Measurements from ENCODE around the gene HABP2. TPM values are rescaled to one million over a fixed set of nuclear protein-coding genes. Genes with fewer than 3 reads are reported as not detected.

Gene HABP2
- total RNA-seq (2014; rRNA removed; shearing (Covaris generic)) (not detected in 2 replicates), polyA plus RNA-seq (2016; fragmentation: Nextera tagmentation; extraction: Ambion mirVana) (not detected in 2 replicates)
- long read RNA-seq, result 0 reads

DNA sequence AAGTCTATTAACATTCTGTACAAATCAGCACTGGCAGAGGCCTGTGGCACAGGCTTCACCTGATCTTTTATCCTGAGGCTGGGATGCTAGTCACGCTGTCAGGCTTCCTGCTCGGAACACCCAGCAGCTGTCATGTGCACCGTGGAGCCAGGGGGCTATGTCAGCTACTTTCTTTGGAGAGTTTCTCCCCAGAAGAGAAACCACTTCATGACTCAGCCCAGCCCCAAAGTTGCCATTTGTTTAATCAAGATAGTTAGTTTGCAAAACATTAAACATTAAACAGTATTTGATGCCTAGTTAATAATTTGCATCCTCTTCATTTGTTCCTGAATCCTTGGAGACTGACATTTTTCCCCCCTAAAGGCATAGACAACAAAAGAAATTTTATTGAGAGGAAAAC is at the start of gene HABP2:
HABP2 (plus strand) TSS at position 353 of the 400 bp plus-strand sequence. CDS start 69 bp downstream, outside the sequence.
- H3K4me1 ChIP-seq (ENCODE audit: insufficient read depth), result peaks cover 5% of the 10 kb centered on the region; the same call in 1 of the 2 replicates
- Mint-ChIP-seq H3K27ac (no peak within 1 kb of the TSS), H3K27me3 (ENCODE audit: insufficient read depth, low read depth, poor library complexity) (peaks cover 63% of the 10 kb centered on the region)

More for the DNA sequence above, at the start of gene HABP2:
- Mint-ChIP-seq H3K36me3 (ENCODE audit: low read depth) (no peaks in the 10 kb centered on the region), H3K9me3 (no peaks in the 10 kb centered on the region), H3K4me1 (peaks cover 10% of the 10 kb centered on the region), H3K4me3 (no peak within 1 kb of the TSS)
- no peaks in the 10 kb centered on the region for H3F3A ChIP-seq (replicated peaks; ENCODE audit: low read depth)
- no peak for TF ChIP-seq POLR2AphosphoS5 (IDR thresholded peaks at IDR 0.05; ENCODE audit: low read depth)
- TF ChIP-seq CREB1 (CRISPR knock-in tag; IDR thresholded peaks at IDR 0.05; ENCODE audit: low read depth), result no peak
- TF ChIP-seq ETS1 (IDR thresholded peaks at IDR 0.05), result no peak
- no peak for TF ChIP-seq EZH2 (IDR thresholded peaks at IDR 0.05; ENCODE audit: low read depth, unreplicated experiment)
- no peak for TF ChIP-seq STAT1 (IDR thresholded peaks at IDR 0.05; ENCODE audit: unreplicated experiment)
- TF ChIP-seq ZNF331 (CRISPR knock-in tag; IDR thresholded peaks at IDR 0.05; ENCODE audit: low read depth), result no peak
- TF ChIP-seq NANOG (IDR thresholded peaks at IDR 0.05; ENCODE audit: borderline replicate concordance), result no peak
- TF ChIP-seq, protein P1, sequence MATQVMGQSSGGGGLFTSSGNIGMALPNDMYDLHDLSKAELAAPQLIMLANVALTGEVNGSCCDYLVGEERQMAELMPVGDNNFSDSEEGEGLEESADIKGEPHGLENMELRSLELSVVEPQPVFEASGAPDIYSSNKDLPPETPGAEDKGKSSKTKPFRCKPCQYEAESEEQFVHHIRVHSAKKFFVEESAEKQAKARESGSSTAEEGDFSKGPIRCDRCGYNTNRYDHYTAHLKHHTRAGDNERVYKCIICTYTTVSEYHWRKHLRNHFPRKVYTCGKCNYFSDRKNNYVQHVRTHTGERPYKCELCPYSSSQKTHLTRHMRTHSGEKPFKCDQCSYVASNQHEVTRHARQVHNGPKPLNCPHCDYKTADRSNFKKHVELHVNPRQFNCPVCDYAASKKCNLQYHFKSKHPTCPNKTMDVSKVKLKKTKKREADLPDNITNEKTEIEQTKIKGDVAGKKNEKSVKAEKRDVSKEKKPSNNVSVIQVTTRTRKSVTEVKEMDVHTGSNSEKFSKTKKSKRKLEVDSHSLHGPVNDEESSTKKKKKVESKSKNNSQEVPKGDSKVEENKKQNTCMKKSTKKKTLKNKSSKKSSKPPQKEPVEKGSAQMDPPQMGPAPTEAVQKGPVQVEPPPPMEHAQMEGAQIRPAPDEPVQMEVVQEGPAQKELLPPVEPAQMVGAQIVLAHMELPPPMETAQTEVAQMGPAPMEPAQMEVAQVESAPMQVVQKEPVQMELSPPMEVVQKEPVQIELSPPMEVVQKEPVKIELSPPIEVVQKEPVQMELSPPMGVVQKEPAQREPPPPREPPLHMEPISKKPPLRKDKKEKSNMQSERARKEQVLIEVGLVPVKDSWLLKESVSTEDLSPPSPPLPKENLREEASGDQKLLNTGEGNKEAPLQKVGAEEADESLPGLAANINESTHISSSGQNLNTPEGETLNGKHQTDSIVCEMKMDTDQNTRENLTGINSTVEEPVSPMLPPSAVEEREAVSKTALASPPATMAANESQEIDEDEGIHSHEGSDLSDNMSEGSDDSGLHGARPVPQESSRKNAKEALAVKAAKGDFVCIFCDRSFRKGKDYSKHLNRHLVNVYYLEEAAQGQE (IDR thresholded peaks at IDR 0.05; ENCODE audit: unreplicated experiment), result no peak
- TF ChIP-seq JUNB (IDR thresholded peaks at IDR 0.05; ENCODE audit: unreplicated experiment), result no peak
- TF ChIP-seq, protein P2, sequence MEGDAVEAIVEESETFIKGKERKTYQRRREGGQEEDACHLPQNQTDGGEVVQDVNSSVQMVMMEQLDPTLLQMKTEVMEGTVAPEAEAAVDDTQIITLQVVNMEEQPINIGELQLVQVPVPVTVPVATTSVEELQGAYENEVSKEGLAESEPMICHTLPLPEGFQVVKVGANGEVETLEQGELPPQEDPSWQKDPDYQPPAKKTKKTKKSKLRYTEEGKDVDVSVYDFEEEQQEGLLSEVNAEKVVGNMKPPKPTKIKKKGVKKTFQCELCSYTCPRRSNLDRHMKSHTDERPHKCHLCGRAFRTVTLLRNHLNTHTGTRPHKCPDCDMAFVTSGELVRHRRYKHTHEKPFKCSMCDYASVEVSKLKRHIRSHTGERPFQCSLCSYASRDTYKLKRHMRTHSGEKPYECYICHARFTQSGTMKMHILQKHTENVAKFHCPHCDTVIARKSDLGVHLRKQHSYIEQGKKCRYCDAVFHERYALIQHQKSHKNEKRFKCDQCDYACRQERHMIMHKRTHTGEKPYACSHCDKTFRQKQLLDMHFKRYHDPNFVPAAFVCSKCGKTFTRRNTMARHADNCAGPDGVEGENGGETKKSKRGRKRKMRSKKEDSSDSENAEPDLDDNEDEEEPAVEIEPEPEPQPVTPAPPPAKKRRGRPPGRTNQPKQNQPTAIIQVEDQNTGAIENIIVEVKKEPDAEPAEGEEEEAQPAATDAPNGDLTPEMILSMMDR (conservative IDR thresholded peaks at IDR 0.05; ENCODE audit: low read depth in 2 of 2), result no peak
- TF ChIP-seq ZNF114 (CRISPR knock-in tag; IDR thresholded peaks at IDR 0.05), result no peak
- no peak for TF ChIP-seq EZH2phosphoT487 (IDR thresholded peaks at IDR 0.05; ENCODE audit: unreplicated experiment)
- TF ChIP-seq, protein P3, sequence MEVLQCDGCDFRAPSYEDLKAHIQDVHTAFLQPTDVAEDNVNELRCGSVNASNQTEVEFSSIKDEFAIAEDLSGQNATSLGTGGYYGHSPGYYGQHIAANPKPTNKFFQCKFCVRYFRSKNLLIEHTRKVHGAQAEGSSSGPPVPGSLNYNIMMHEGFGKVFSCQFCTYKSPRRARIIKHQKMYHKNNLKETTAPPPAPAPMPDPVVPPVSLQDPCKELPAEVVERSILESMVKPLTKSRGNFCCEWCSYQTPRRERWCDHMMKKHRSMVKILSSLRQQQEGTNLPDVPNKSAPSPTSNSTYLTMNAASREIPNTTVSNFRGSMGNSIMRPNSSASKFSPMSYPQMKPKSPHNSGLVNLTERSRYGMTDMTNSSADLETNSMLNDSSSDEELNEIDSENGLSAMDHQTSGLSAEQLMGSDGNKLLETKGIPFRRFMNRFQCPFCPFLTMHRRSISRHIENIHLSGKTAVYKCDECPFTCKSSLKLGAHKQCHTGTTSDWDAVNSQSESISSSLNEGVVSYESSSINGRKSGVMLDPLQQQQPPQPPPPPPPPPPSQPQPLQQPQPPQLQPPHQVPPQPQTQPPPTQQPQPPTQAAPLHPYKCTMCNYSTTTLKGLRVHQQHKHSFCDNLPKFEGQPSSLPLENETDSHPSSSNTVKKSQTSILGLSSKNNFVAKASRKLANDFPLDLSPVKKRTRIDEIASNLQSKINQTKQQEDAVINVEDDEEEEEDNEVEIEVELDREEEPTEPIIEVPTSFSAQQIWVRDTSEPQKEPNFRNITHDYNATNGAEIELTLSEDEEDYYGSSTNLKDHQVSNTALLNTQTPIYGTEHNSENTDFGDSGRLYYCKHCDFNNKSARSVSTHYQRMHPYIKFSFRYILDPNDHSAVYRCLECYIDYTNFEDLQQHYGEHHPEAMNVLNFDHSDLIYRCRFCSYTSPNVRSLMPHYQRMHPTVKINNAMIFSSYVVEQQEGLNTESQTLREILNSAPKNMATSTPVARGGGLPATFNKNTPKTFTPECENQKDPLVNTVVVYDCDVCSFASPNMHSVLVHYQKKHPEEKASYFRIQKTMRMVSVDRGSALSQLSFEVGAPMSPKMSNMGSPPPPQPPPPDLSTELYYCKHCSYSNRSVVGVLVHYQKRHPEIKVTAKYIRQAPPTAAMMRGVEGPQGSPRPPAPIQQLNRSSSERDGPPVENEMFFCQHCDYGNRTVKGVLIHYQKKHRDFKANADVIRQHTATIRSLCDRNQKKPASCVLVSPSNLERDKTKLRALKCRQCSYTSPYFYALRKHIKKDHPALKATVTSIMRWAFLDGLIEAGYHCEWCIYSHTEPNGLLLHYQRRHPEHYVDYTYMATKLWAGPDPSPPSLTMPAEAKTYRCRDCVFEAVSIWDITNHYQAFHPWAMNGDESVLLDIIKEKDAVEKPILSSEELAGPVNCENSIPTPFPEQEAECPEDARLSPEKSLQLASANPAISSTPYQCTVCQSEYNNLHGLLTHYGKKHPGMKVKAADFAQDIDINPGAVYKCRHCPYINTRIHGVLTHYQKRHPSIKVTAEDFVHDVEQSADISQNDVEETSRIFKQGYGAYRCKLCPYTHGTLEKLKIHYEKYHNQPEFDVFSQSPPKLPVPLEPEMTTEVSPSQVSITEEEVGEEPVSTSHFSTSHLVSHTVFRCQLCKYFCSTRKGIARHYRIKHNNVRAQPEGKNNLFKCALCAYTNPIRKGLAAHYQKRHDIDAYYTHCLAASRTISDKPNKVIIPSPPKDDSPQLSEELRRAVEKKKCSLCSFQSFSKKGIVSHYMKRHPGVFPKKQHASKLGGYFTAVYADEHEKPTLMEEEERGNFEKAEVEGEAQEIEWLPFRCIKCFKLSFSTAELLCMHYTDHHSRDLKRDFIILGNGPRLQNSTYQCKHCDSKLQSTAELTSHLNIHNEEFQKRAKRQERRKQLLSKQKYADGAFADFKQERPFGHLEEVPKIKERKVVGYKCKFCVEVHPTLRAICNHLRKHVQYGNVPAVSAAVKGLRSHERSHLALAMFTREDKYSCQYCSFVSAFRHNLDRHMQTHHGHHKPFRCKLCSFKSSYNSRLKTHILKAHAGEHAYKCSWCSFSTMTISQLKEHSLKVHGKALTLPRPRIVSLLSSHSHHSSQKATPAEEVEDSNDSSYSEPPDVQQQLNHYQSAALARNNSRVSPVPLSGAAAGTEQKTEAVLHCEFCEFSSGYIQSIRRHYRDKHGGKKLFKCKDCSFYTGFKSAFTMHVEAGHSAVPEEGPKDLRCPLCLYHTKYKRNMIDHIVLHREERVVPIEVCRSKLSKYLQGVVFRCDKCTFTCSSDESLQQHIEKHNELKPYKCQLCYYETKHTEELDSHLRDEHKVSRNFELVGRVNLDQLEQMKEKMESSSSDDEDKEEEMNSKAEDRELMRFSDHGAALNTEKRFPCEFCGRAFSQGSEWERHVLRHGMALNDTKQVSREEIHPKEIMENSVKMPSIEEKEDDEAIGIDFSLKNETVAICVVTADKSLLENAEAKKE (CRISPR knock-in tag; IDR thresholded peaks at IDR 0.05), result no peak
- ATAC-seq (no peak), DNase-seq (ENCODE audit: low spot score) (no peak)
- no peaks in the 10 kb centered on the region for H3K9me2 ChIP-seq (ENCODE audit: insufficient read depth)
- H3K27ac ChIP-seq (ENCODE audit: low read depth), result no peak within 1 kb of the TSS
- no peaks in the 10 kb centered on the region for H3K36me3 ChIP-seq (ENCODE audit: insufficient read depth)
- H3K27me3 ChIP-seq (ENCODE audit: insufficient read depth), result peaks cover 79% of the 10 kb centered on the region
- H4K20me1 ChIP-seq (replicated peaks; ENCODE audit: insufficient read depth), result peaks cover 9% of the 10 kb centered on the region; the same call in 1 of the 2 replicates
- H3K79me2 ChIP-seq (replicated peaks; ENCODE audit: insufficient read depth), result no peaks in the 10 kb centered on the region
- no peak within 1 kb of the TSS for H3K4me3 ChIP-seq
- no peak within 1 kb of the TSS for H3K4me2 ChIP-seq
- H2AFZ ChIP-seq, result no peak within 1 kb of the TSS

Measured in GM23338 (cell line).